ENCODE data around the gene LEUTX. TPM values are rescaled to one million over a fixed set of nuclear protein-coding genes. Genes with fewer than 3 reads are reported as not detected.

LEUTX gene
- polyA plus RNA-seq, 1 of the 3 experiments (the other 2 are of a cell fraction) = not detected

- CTCF ChIA-PET = interaction anchor here (4.4 kb wide), 1 partner anchor 17 kb away, joined by 26 read pairs; no protein-coding TSS in a partner anchor
- H3K4me2 ChIP-seq = no peak overlapping the region
- H3K9me3 ChIP-seq = no peaks in the 10 kb centered on the region
- peaks cover 0 to 11% of the 10 kb centered on the region in 2 experiments; a peak in 1 of 4 replicates for H3K4me1 ChIP-seq (ENCODE audit: control insufficient read depth in 1 of 2, insufficient read depth in 2 of 2, low read depth in 1 of 2, low read length in 1 of 2)
- TF ChIP-seq JUND (IDR thresholded peaks at IDR 0.05) (no peak), EP300 (IDR thresholded peaks at IDR 0.05; ENCODE audit: borderline replicate concordance in 1 of 2, low read depth in 1 of 2, low read length in 1 of 2) (no peak), ZBTB33 (IDR thresholded peaks at IDR 0.05; ENCODE audit: borderline replicate concordance, low read depth) (no peak), SMC3 (IDR thresholded peaks at IDR 0.05; ENCODE audit: low read depth, low read length) (no peak), FOXM1 (IDR thresholded peaks at IDR 0.05; ENCODE audit: low read depth) (no peak), REST (IDR thresholded peaks at IDR 0.05; ENCODE audit: low read depth, low read length) (no peak), NFIC (IDR thresholded peaks at IDR 0.05; ENCODE audit: borderline replicate concordance) (no peak)
- DNase-seq = no peak
- no peak overlapping the region for H2AFZ ChIP-seq (ENCODE audit: low read depth)
- no peaks in the 10 kb centered on the region for H4K20me1 ChIP-seq (ENCODE audit: insufficient read depth)
- no peaks in the 10 kb centered on the region for H3K27me3 ChIP-seq (ENCODE audit: insufficient read depth)
- no peaks in the 10 kb centered on the region for H3F3A ChIP-seq (replicated peaks; ENCODE audit: insufficient read depth)
- POLR2A ChIA-PET = no interaction called here
- H3K27ac ChIP-seq (ENCODE audit: low read depth in 2 of 2, low read length in 1 of 2) = no peak overlapping the region; a peak in 1 of 4 replicates
- H3K4me3 ChIP-seq (ENCODE audit: low read depth in 2 of 2, low read length in 1 of 2) = no peak overlapping the region
- no peak overlapping the region for H3K9ac ChIP-seq
- 98% methylated on average over 25 of the region's 35 CpGs for WGBS (ENCODE audit: low lambda C conversion rate)
- H3K79me2 ChIP-seq (ENCODE audit: insufficient read depth) = peaks cover 8% of the 10 kb centered on the region; the same call in 1 of the 2 replicates
- H3K9me2 ChIP-seq = no peaks in the 10 kb centered on the region
- peaks cover 25 to 46% of the 10 kb centered on the region in 2 experiments for H3K36me3 ChIP-seq (replicated peaks in 1 of 2; ENCODE audit: control insufficient read depth in 1 of 2, insufficient read depth in 2 of 2, low read length in 1 of 2)
Measured at GRCh38 chr19:39826311-39826945, 47.8 kb downstream of the LEUTX start.

- no peak overlapping the region for H2AFZ ChIP-seq (ENCODE audit: low read depth)
- DNase-seq = no peak
- no peaks in the 10 kb centered on the region for H3K9me3 ChIP-seq
- no peak overlapping the region for H3K4me3 ChIP-seq (ENCODE audit: low read depth in 2 of 2, low read length in 1 of 2)
- no peaks in the 10 kb centered on the region for H3K27me3 ChIP-seq (ENCODE audit: insufficient read depth)
- H3K79me2 ChIP-seq (ENCODE audit: insufficient read depth) = peaks cover 15% of the 10 kb centered on the region
- H3F3A ChIP-seq (replicated peaks; ENCODE audit: insufficient read depth) = no peaks in the 10 kb centered on the region
- ChIA-PET CTCF (interaction anchor here (1.4 to 4.4 kb wide), 2 partner anchors 17 to 35 kb away, joined by 3 to 26 read pairs; no protein-coding TSS in a partner anchor), POLR2A (no interaction called here)
- no peak overlapping the region for H3K9ac ChIP-seq
- no peak overlapping the region for H3K4me2 ChIP-seq
- H3K36me3 ChIP-seq (replicated peaks in 1 of 2; ENCODE audit: control insufficient read depth in 1 of 2, insufficient read depth in 2 of 2, low read length in 1 of 2) = peaks cover 25 to 49% of the 10 kb centered on the region in 2 experiments
- no peak overlapping the region for H3K27ac ChIP-seq (ENCODE audit: low read depth in 2 of 2, low read length in 1 of 2)
- H3K4me1 ChIP-seq (ENCODE audit: control insufficient read depth in 1 of 2, insufficient read depth in 2 of 2, low read depth in 1 of 2, low read length in 1 of 2) = peaks cover 0 to 15% of the 10 kb centered on the region in 2 experiments; a peak in 1 of 4 replicates
- 92% methylated on average over 8 of the region's 13 CpGs for WGBS (ENCODE audit: low lambda C conversion rate)
- H3K9me2 ChIP-seq = no peaks in the 10 kb centered on the region
- no peaks in the 10 kb centered on the region for H4K20me1 ChIP-seq (ENCODE audit: insufficient read depth)
- TF ChIP-seq EZH2phosphoT487 (IDR thresholded peaks at IDR 0.05; ENCODE audit: borderline replicate concordance, low read depth) = no peak
- no peak for TF ChIP-seq NRF1 (IDR thresholded peaks at IDR 0.05; ENCODE audit: low read depth, low read length)
- TF ChIP-seq USF1 (IDR thresholded peaks at IDR 0.05; ENCODE audit: borderline replicate concordance, low read depth) = no peak
- no peak for TF ChIP-seq RXRA (IDR thresholded peaks at IDR 0.05; ENCODE audit: borderline replicate concordance, low read depth)
- no peak for TF ChIP-seq FOSL2 (IDR thresholded peaks at IDR 0.05; ENCODE audit: borderline replicate concordance, low read depth)
- TF ChIP-seq SMC3 (IDR thresholded peaks at IDR 0.05; ENCODE audit: low read depth, low read length) = no peak
- no peak for TF ChIP-seq RCOR1 (IDR thresholded peaks at IDR 0.05; ENCODE audit: low read length)
- TF ChIP-seq YY1 (IDR thresholded peaks at IDR 0.05; ENCODE audit: low read depth) = no peak
- no peak for TF ChIP-seq PBX3 (IDR thresholded peaks at IDR 0.05)
- TF ChIP-seq IRF3 (IDR thresholded peaks at IDR 0.05; ENCODE audit: low read depth, low read length) = no peak
- TF ChIP-seq RFX5 (IDR thresholded peaks at IDR 0.05; ENCODE audit: low read length) = no peak
- no peak for TF ChIP-seq GABPA (IDR thresholded peaks at IDR 0.05; ENCODE audit: low read depth)
- no peak for TF ChIP-seq NFIC (IDR thresholded peaks at IDR 0.05; ENCODE audit: borderline replicate concordance)
Measured at GRCh38 chr19:39827216-39827615, 48.6 kb downstream of the LEUTX start.
